Activated CD4-positive, alpha-beta T cell treated with anti-CD3 and anti-CD28 coated beads, Interleukin-2, amount 10 ng/mL, durations not matched to agents 24 days and 14 days (primary cell): ENCODE results near the gene NLGN1. TPM values are rescaled to one million over a fixed set of nuclear protein-coding genes. Genes with fewer than 3 reads are reported as not detected.
"Not testable (repeated sequence)": the region's sequence is repeated elsewhere in the genome, so short reads cannot be mapped to it uniquely, and the experiment has no call there.

Experiments used
- DNase-seq: peaks from one replicate; pipeline ENCODE4 v3.0.0; 2022
- H3K27ac Mint-ChIP-seq: one replicate; pipeline ENCODE4 v1.8.0; 2022; ENCODE audit warnings: mild to moderate bottlenecking, mixed read lengths
- H3K27me3 Mint-ChIP-seq: one replicate; pipeline ENCODE4 v1.8.0; 2022; ENCODE audit warnings: mixed read lengths
- H3K36me3 Mint-ChIP-seq: one replicate; pipeline ENCODE4 v1.8.0; 2022; ENCODE audit warnings: low read depth, mild to moderate bottlenecking, mixed read lengths
- H3K4me1 Mint-ChIP-seq: one replicate; pipeline ENCODE4 v1.8.0; 2021; ENCODE audit warnings: mixed read lengths
- H3K4me3 Mint-ChIP-seq: one replicate; pipeline ENCODE4 v1.8.0; 2022; ENCODE audit warnings: mild to moderate bottlenecking, moderate library complexity, mixed read lengths
- H3K9me3 Mint-ChIP-seq: one replicate; pipeline ENCODE4 v1.8.0; 2021; ENCODE audit warnings: mixed read lengths
- intact Hi-C: fragments of 100-400 bp; cut with micrococcal nuclease; formaldehyde crosslinking; loops from one replicate; pipeline ENCODE4 v1.15.1; 2023
- total RNA-seq: library from RNA; stranded (reverse); gene quantifications from 2 replicates; pipeline ENCODE4 v1.2.3, GENCODE V29; 2022

Gene NLGN1
- total RNA-seq, 1 donor from 2014 or later, result not detected

DNA sequence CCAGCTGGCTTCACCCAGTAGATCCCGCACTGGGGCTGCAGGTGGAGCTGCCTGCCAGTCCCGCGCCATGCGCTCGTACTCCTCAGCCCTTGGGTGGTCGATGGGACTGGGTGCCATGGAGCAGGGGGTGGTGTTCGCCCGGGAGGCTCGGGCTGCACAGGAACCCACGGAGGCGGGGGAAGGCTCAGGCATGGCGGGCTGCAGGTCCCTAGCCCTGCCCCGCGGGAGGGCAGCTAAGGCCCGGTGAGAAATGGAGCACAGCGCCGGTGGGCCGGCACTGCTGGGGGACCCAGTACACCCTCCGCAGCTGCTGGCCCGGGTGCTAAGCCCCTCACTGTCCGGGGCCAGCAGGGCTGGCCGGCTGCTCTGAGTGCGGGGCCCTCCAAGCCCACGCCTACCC is 814.4 kb downstream of the NLGN1 start:
- DNase-seq, H3K4me3 Mint-ChIP-seq, H3K27me3 Mint-ChIP-seq, H3K27ac Mint-ChIP-seq, H3K36me3 Mint-ChIP-seq, H3K4me1 Mint-ChIP-seq, H3K9me3 Mint-ChIP-seq, intact Hi-C loops: not testable (repeated sequence)

DNA sequence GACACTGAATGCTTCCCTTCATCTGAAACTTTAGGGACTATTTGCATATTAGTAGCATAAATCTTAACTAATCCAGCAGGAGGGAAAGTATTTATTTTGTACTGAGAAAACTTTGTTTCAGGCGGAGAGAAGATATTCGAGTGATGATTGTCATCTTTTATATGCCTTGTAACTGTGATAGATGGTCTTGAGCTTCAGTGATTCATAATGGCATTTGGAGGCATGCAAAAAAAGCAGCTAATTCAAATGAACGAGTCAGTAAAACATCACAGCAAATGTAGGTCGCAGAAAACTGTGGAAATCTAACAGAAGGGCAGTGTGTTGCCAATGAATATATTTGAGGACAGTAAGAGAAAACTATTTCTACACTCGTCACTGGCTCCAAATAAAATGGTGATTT is 817.9 kb downstream of the NLGN1 start:
- Mint-ChIP-seq H3K4me1 (peaks cover 10% of the 10 kb centered on the region), H3K4me3 (no peak overlapping the region), H3K27me3 (no peaks in the 10 kb centered on the region), H3K9me3 (peaks cover 3% of the 10 kb centered on the region), H3K36me3 (no peaks in the 10 kb centered on the region), H3K27ac (no peak overlapping the region)
- no peak for DNase-seq
- intact Hi-C loops, result no loop called here

DNA sequence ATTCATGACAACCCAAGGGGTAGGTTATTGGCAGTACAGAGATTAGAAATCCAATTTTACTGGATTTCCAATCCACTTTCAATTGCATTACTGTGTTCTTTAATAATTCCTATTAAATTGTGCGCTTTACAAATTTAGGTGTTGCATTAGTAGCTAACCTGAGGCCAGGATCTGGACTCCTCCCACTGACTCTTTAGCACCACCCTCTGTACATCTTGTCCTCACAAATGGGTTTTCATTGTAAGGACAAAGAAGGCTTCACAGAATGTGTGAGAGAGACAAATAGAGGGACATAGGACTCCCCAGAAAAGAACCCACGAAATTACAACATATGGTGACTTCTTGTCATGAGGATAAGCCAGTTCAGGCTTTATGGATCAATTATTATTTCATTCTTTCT is 818.5 kb downstream of the NLGN1 start:
- no peak for DNase-seq
- Mint-ChIP-seq H3K36me3 (no peaks in the 10 kb centered on the region), H3K9me3 (peaks cover 3% of the 10 kb centered on the region), H3K27ac (no peak overlapping the region), H3K4me3 (no peak overlapping the region), H3K4me1 (peaks cover 10% of the 10 kb centered on the region), H3K27me3 (no peaks in the 10 kb centered on the region)
- intact Hi-C loops, result no loop called here

DNA sequence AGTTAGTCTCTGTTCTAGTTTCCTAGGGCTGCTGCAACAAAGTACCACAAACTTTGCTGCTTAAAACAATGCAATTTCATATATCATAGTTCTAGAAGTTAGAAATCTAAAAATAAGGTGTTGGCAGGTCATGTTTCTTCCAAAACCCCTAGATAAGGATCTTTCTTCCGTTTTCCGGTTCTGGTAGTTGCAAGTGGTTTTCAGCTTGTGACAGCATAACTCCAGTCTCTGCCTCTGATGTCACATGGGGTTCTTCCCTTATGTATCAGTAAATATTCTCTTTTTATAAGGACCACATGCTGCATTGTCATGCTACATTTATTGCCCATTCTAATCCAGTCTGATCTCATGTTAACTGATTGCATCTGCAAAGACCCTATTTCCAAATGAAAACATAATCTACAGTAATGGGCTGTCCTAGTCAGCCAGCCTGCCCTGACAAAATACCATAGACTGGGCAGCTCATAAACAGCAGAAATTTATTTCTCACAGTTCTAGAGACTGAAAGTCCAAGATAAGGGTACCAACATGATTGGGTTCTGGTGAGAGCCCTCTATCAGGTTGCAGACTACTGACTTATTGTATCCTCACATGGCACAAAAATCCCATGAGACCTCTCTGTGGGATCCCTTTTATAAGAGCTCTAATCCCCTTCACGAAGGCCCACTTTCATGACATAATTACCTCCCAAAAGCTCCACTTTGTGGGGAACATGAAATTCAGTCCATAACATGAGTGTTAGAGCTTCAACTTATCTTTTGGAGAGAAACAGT is 819.6 kb downstream of the NLGN1 start:
- intact Hi-C loops, result no loop called here
- H3K27me3 Mint-ChIP-seq, result no peaks in the 10 kb centered on the region
- DNase-seq, result no peak
- peaks cover 10% of the 10 kb centered on the region for H3K4me1 Mint-ChIP-seq
- H3K36me3 Mint-ChIP-seq, result no peaks in the 10 kb centered on the region
- H3K9me3 Mint-ChIP-seq, result peaks cover 3% of the 10 kb centered on the region
- H3K4me3 Mint-ChIP-seq, result no peak overlapping the region
- H3K27ac Mint-ChIP-seq, result no peak overlapping the region

DNA sequence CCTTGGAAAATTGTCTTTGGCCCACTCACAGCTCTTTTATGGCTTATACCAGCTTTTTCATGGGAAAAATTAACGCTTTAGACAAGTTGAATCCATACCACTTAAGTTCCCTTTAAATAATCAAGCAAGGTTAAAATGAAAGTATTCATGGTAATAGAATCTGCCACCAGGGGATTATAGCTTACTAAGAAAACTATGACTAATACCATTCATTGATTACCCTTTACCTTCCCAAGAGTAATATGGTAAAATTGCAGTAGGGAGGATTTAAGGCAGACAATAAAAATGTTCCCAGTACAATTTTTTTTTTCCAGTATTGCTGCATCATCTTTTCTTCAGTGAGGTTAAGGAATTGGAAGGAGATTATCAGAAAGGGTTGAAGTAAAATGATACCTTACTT is 820.5 kb downstream of the NLGN1 start:
- Mint-ChIP-seq H3K27me3 (no peaks in the 10 kb centered on the region), H3K9me3 (peaks cover 3% of the 10 kb centered on the region), H3K36me3 (no peaks in the 10 kb centered on the region), H3K4me1 (peaks cover 10% of the 10 kb centered on the region), H3K4me3 (no peak overlapping the region), H3K27ac (no peak overlapping the region)
- intact Hi-C loops, result no loop called here
- DNase-seq, result no peak

DNA sequence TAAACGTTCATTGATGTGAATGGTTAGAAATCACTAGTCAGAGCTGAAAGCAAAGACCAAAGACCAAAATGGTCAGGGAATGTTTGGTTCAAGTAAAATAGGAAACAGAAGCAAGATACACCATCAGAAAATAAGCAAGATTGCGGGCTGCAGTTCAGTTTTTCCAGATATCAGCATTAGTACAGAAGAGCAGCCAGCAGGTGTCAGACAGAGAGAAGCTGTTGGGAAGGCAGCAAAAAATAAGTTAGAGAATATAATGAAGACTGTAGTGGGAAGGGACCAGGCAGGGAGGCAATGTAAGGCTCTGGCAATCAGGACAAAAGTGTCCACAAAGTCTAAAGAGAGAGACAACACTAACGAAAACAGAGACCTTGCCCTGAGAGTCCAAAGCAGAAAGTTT is 822.2 kb downstream of the NLGN1 start:
- no peak for DNase-seq
- Mint-ChIP-seq H3K9me3 (peaks cover 3% of the 10 kb centered on the region), H3K36me3 (no peaks in the 10 kb centered on the region), H3K4me1 (peaks cover 10% of the 10 kb centered on the region), H3K4me3 (no peak overlapping the region), H3K27me3 (no peaks in the 10 kb centered on the region), H3K27ac (no peak overlapping the region)
- intact Hi-C loops, result no loop called here

DNA sequence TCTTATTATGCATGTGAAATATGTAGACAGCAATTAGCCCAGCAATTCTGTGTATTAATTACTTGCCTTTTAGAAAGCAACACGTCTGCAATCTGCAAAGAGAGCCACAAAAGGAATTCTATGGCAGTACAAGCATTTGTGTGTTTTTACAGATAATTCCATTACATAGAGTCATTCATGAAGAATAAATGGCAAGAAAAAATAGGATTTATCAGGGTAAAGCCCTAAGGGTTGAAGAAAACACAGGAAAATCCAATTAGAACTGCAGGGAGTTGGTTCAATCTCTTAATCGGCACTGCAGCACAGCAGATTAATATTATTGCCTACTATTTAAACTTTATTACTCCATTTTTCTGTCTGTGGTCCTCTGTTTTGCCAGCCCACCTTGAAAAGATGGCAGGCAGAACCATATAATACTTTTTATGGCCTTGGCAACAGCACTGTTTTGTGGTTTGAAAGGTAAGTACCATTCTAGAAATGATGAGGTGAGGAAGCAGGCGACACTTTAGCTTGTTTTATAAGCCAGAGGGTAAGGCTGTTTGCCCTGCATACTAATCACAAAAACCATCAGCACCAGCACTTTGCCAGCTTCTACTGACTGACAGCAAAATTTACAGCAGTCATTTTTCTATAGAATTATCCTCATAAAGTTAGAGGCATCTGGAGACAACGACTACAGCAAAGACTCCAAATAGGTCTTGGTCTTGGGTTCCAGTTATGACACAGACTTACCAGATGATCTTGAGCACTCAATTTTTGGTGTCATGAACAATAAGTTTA is 823.4 kb downstream of the NLGN1 start:
- H3K9me3 Mint-ChIP-seq, result peaks cover 3% of the 10 kb centered on the region
- H3K4me3 Mint-ChIP-seq, result no peak overlapping the region
- no peaks in the 10 kb centered on the region for H3K36me3 Mint-ChIP-seq
- intact Hi-C loops, result no loop called here
- H3K4me1 Mint-ChIP-seq, result peaks cover 10% of the 10 kb centered on the region
- H3K27me3 Mint-ChIP-seq, result no peaks in the 10 kb centered on the region
- no peak for DNase-seq
- H3K27ac Mint-ChIP-seq, result no peak overlapping the region

DNA sequence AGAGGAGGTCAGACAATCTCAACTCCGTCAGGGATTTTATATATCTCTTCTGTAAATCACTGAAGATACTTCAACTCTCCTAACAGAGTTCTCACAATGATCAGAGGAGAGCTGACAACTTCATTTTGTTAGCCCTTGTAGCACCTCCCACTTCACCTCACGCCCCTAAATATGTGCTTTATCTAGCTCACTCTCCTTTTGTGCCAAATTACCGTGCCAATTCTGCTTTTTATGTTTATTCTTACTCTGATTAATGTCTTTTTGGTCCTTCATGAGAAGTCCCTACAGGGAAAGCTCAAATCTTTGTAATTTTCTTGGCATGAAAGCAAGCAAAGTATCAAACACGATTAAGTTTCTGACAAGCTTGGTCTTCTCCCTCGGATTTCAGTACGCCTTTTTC is 825.5 kb downstream of the NLGN1 start:
- no peak overlapping the region for H3K4me3 Mint-ChIP-seq
- H3K36me3 Mint-ChIP-seq, result no peaks in the 10 kb centered on the region
- H3K4me1 Mint-ChIP-seq, result no peaks in the 10 kb centered on the region
- intact Hi-C loops, result no loop called here
- no peak overlapping the region for H3K27ac Mint-ChIP-seq
- no peaks in the 10 kb centered on the region for H3K9me3 Mint-ChIP-seq
- no peak for DNase-seq
- H3K27me3 Mint-ChIP-seq, result no peaks in the 10 kb centered on the region

DNA sequence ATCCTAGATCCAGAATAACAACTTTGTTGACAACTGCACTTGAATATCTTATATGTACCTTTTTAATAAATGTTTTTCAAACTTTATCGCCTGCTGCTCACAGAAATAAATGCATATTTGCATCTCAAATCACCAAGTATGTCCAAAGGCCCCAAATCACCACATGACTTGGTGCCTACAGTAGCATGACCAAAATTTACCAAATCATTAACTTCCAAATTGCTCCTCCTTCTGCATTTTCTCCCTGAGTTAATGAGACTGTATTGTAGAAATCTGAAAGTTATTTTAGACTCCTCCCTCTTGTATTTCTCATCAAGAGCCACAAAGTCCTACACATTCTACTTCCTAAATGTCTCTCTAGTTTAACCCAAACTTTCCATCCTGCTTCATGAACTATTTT is 826.1 kb downstream of the NLGN1 start:
- H3K4me1 Mint-ChIP-seq, result no peaks in the 10 kb centered on the region
- no peaks in the 10 kb centered on the region for H3K36me3 Mint-ChIP-seq
- no peaks in the 10 kb centered on the region for H3K27me3 Mint-ChIP-seq
- no peak overlapping the region for H3K27ac Mint-ChIP-seq
- H3K4me3 Mint-ChIP-seq, result no peak overlapping the region
- intact Hi-C loops, result no loop called here
- DNase-seq, result no peak
- H3K9me3 Mint-ChIP-seq, result no peaks in the 10 kb centered on the region

DNA sequence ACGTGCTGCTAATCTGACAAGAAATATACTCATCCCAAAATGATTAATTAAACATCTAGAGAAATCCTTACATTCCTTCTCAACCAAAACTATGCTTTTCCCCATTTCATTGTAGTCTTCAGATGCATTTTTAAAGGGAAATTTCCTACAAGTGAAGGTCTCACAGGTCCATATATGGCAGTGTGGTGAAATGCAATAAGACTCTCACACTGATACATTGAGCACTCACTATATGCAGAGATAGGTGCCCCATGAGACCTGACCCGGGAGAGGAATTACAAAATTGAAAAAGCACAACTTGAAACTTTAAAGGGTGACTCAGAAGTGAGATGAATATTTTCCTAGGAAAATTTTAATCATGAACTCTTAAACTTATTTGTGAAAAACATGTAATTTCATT is 832.4 kb downstream of the NLGN1 start:
- H3K27ac Mint-ChIP-seq, result no peak overlapping the region
- DNase-seq, result no peak
- no peaks in the 10 kb centered on the region for H3K4me1 Mint-ChIP-seq
- intact Hi-C loops, result no loop called here
- H3K27me3 Mint-ChIP-seq, result no peaks in the 10 kb centered on the region
- H3K9me3 Mint-ChIP-seq, result no peaks in the 10 kb centered on the region
- H3K36me3 Mint-ChIP-seq, result no peaks in the 10 kb centered on the region
- no peak overlapping the region for H3K4me3 Mint-ChIP-seq

DNA sequence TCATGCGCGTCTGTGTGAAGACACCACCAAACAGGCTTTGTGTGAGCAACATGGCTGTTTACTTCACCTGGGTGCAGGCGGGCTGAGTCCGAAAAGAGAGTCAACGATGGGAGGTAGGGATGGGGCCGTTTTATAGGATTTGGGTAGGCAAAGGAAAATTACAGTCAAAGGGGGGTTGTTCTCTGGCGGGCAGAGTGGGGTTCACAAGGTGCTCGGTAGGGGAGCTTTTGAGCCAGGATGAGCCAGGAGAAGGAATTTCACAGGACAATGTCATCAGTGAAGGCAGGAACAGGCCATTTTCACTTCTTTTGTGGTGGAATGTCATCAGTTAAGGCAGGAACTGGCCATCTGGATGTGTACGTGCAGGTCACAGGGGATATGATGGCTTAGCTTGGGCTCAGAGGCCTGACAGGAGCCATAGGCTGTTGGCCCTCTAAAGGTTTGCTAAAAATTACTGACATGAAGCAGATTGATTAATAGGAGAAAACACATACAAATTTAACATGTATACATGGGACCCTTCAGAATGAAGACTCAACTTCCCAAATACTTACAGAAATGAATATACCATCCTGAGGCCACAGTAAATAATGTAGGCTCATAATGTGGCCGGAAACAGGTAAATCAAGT is 834.6 kb downstream of the NLGN1 start:
- H3K4me3 Mint-ChIP-seq, H3K27me3 Mint-ChIP-seq, intact Hi-C loops, H3K27ac Mint-ChIP-seq, H3K9me3 Mint-ChIP-seq, DNase-seq, H3K36me3 Mint-ChIP-seq, H3K4me1 Mint-ChIP-seq: not testable (repeated sequence)

DNA sequence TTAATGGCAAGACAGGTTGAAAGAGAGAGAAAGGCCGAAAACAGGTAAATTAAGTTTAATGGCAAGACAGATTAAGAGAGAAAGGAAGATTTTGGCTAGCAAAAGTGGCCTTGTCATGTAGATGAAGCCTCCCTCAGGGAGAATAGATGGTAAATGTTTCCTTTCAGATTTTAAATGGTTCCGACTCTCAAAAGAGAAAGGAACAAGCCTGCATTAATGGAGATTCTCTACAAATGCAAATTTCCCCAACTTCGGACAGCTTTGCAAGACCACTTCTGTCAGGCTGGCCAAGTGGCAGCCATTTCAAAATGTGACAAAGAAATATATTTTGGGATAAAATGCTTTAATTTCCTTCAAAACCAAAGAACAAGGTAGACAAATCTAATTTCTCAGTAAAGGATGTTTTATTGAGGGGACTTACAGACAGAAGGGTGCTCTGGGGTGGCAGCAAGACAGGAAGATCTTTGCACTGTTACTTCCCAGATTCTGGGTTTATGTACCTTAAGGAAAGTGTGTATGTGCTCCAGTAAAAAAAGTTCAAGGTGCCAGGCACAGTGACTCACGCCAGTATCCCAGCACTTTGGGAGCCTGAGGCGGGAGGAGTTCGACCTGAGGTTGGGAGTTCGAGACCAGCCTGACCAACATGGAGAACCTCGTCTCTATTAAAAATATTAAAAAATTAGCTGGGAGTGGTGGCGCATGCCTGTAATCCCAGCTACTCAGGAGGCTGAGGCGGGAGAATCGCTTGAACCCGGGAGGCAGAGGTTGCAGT is 835.3 kb downstream of the NLGN1 start:
- no peak for DNase-seq
- H3K9me3 Mint-ChIP-seq, result no peaks in the 10 kb centered on the region
- no peak overlapping the region for H3K27ac Mint-ChIP-seq
- H3K4me1 Mint-ChIP-seq, result no peaks in the 10 kb centered on the region
- H3K27me3 Mint-ChIP-seq, result no peaks in the 10 kb centered on the region
- no peaks in the 10 kb centered on the region for H3K36me3 Mint-ChIP-seq
- no peak overlapping the region for H3K4me3 Mint-ChIP-seq
- intact Hi-C loops, result no loop called here

DNA sequence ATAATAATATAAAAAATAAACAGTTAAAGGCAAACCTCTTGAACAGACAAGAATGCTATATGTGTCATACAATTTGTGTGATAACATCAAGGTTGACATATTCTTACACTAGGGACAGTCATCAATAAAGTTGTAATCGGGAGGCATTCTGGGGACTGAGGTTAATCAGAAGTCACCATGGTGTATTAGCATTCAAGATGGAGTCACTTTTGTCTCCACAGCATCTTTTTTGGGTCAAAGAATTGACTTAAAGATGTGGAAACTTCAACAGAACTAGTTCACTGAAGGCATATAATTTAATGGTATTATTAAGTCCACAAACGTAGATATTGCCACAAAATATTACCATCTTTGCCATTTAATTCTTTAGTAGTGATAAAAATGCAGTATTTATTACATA is 836.0 kb downstream of the NLGN1 start:
- no peaks in the 10 kb centered on the region for H3K36me3 Mint-ChIP-seq
- no peak overlapping the region for H3K4me3 Mint-ChIP-seq
- intact Hi-C loops, result no loop called here
- H3K27me3 Mint-ChIP-seq, result no peaks in the 10 kb centered on the region
- no peaks in the 10 kb centered on the region for H3K9me3 Mint-ChIP-seq
- H3K27ac Mint-ChIP-seq, result no peak overlapping the region
- H3K4me1 Mint-ChIP-seq, result no peaks in the 10 kb centered on the region
- DNase-seq, result no peak
